Right atrium auricular region (tissue), 2 donors: Measurements from ENCODE around the gene ISL1. TPM values are rescaled to one million over a fixed set of nuclear protein-coding genes. Genes with fewer than 3 reads are reported as not detected.

Experiments used
- DNase-seq: peaks from one replicate; pipeline ENCODE4 v3.0.0-alpha.2; 2019; ENCODE audit warnings: low spot score
- H3K27ac ChIP-seq, 2 donors: fragments of 200-600 bp; sonication (generic); 1 replicate in 1 of 2; 2 replicates in 1 of 2; pipeline ENCODE4 v1.5.1; 2016 to 2019
- H3K27me3 ChIP-seq, 2 donors: fragments of 200-600 bp; sonication (generic); one replicate each; pipeline versions ENCODE4 v1.5.1 to v1.6.0; 2017 to 2019
- H3K36me3 ChIP-seq: fragments of 200-600 bp; sonication (generic); one replicate; pipeline ENCODE4 v1.5.1; 2016
- H3K4me1 ChIP-seq, 2 donors: fragments of 200-600 bp; sonication (generic); one replicate each; pipeline versions ENCODE4 v1.5.1 to v1.6.0; 2017 to 2019
- H3K4me3 ChIP-seq, 2 donors: fragments of 200-600 bp; sonication (generic); 1 replicate in 1 of 2; 2 replicates in 1 of 2; pipeline ENCODE4 v1.5.1; 2017 to 2019; ENCODE audit warnings: mild to moderate bottlenecking in 1 of 2, moderate library complexity in 1 of 2
- H3K9me3 ChIP-seq, 2 donors: fragments of 200-600 bp; sonication (generic); one replicate each; pipeline ENCODE4 v1.5.1; 2019
- CTCF ChIP-seq, 2 donors: fragments of 200-600 bp; sonication (generic); IDR thresholded peaks; one replicate each; pipeline ENCODE4 v1.5.1; 2019; ENCODE audit warnings: antibody characterized with exemption in 2 of 2
- total RNA-seq, 2 donors: library from RNA; depleted of rRNA; stranded (reverse); fragments of >200 nt; gene quantifications; one replicate each; pipeline ENCODE4 v1.1.0, GENCODE V29; 2016

Gene ISL1
- total RNA-seq, 2 donors from 2014 or later: not detected

DNA sequence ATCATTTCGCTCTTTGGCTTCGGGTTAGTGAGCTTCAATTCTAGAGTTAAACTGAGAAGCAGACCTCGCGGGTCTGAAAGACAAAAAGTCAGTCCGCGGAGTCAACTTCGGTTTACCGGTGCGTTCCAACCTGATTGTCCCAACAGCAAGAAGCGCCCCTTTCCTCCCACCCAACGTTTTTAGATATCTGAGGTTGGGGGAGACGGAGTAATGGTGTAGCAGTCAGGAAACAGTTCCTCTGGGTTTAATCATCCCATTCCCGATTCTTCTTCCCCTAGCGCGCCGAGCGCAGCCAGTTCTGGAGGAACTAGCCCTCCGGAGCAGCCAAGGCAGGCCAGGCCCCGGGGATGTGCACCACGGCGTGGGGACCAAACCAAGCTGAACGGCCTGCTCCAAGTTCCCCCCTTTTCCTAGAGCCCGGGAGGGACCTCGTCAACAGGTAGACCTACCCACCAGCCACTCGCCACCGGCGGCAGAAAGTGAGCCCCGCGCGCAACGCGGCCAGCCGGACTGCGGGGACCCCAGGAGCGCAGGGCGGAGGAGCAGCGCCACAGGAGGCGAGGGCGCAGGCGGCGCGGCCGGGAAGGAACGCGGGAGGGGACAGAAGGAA lies 622 bp upstream of the ISL1 start:
- Histone ChIP-seq H3K36me3 (no peaks in the 10 kb centered on the region), H3K4me1 (peaks cover 0 to 28% of the 10 kb centered on the region in 2 donors), H3K27me3 (peaks cover 13 to 26% of the 10 kb centered on the region in 2 donors), H3K9me3 (no peaks in the 10 kb centered on the region), H3K27ac (no peak overlapping the region), H3K4me3 (peak overlapping the region; percentile 18 to 37)
- no peak for TF ChIP-seq CTCF (IDR thresholded peaks at IDR 0.05)
- no peak for DNase-seq

- H3K27ac ChIP-seq: no peak overlapping the region
- no peak for DNase-seq
- no peaks in the 10 kb centered on the region for H3K36me3 ChIP-seq
- H3K4me3 ChIP-seq: no peak overlapping the region
- H3K4me1 ChIP-seq: peaks cover 0 to 22% of the 10 kb centered on the region in 2 donors
- H3K9me3 ChIP-seq: no peaks in the 10 kb centered on the region
- TF ChIP-seq CTCF (IDR thresholded peaks at IDR 0.05): no peak
- H3K27me3 ChIP-seq: peaks cover 13 to 18% of the 10 kb centered on the region in 2 donors
These were observed 1.1 kb downstream of the ISL1 start for GRCh38 chr5:51384281-51384840.

DNA sequence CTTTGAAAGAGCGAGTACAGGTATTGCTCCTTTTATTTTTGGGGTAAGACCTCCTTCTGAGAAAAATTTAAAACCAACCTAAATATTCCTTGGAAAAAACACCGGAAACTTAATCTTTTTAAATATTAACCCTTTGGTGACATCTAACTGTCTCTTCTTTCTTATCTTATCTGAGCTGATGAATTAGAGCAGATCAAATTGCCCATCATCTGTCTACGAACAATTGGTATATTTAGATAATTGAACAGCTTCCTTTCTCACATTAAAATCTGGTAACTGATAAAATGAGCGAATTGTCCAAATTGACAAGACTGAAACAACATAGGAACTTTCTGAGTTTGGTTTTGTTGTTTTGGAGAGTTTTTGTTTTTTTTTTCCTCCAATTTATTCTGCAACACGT lies 2.0 kb downstream of the ISL1 start:
- Histone ChIP-seq H3K4me1 (peaks cover 0 to 28% of the 10 kb centered on the region in 2 donors), H3K4me3 (no peak overlapping the region), H3K9me3 (no peaks in the 10 kb centered on the region), H3K36me3 (no peaks in the 10 kb centered on the region), H3K27me3 (peaks cover 21% of the 10 kb centered on the region in 2 donors), H3K27ac (no peak overlapping the region)
- no peak for DNase-seq
- TF ChIP-seq CTCF (IDR thresholded peaks at IDR 0.05): no peak

GRCh38 chr5:51386916-51387883 lies 4.0 kb downstream of the ISL1 start:
- H3K4me3 ChIP-seq: no peak overlapping the region
- H3K36me3 ChIP-seq: no peaks in the 10 kb centered on the region
- peaks cover 18 to 25% of the 10 kb centered on the region in 2 donors for H3K27me3 ChIP-seq
- peaks cover 0 to 28% of the 10 kb centered on the region in 2 donors for H3K4me1 ChIP-seq
- TF ChIP-seq CTCF (IDR thresholded peaks at IDR 0.05): no peak
- H3K27ac ChIP-seq: no peak overlapping the region
- DNase-seq: no peak
- H3K9me3 ChIP-seq: no peaks in the 10 kb centered on the region

DNA sequence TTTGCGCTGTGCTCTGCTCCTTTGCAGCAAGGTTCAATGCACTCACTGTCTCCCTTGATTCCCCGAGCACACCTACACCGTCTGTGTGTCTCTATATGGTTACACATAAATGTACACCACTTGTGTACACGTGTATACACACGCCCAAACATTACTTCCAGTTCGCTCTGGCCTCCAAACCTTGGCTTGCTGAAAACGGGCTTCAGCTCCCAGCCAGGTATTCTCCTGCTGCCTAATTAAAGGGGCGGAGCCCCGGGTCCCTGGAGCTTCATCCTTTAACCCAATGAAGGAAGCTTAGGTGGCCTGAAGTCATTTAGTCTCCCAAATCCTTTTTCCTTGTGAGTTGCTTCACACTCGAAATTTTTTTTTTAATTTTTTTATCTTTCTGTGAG lies 4.6 kb downstream of the ISL1 start:
- Histone ChIP-seq H3K9me3 (no peaks in the 10 kb centered on the region), H3K27me3 (peaks cover 18 to 25% of the 10 kb centered on the region in 2 donors), H3K36me3 (no peaks in the 10 kb centered on the region), H3K4me3 (no peak overlapping the region), H3K27ac (no peak overlapping the region), H3K4me1 (peaks cover 0 to 21% of the 10 kb centered on the region in 2 donors)
- no peak for TF ChIP-seq CTCF (IDR thresholded peaks at IDR 0.05)
- no peak for DNase-seq
